T-helper 9 cell (primary cell): ENCODE data around the gene MAN2A2.
"Not testable (repeated sequence)": the region's sequence is repeated elsewhere in the genome, so short reads cannot be mapped to it uniquely, and the experiment has no call there.

Experiments
- DNase-seq: peaks from one replicate; pipeline ENCODE4 v3.0.0-alpha.2; 2020

Gene MAN2A2

GRCh38 chr15:90905306-90906180 is 2.4 kb downstream of the MAN2A2 start:
- DNase-seq = no peak

- no peak for DNase-seq
Observed at GRCh38 chr15:90906181-90906849, 3.2 kb downstream of the MAN2A2 start.

GRCh38 chr15:90907051-90907660 is 4.1 kb downstream of the MAN2A2 start:
- no peak for DNase-seq

- DNase-seq = no peak
Observed at GRCh38 chr15:90907838-90908507, 4.9 kb downstream of the MAN2A2 start.

GRCh38 chr15:90909449-90909848 is 6.3 kb downstream of the MAN2A2 start:
- DNase-seq = not testable (repeated sequence)

GRCh38 chr15:90909976-90910375 is 6.9 kb downstream of the MAN2A2 start:
- DNase-seq = no peak

- DNase-seq = no peak
Observed at GRCh38 chr15:90910441-90911301, 7.6 kb downstream of the MAN2A2 start.

- DNase-seq = no peak
Observed at GRCh38 chr15:90911302-90911623, 8.2 kb downstream of the MAN2A2 start.

- no peak for DNase-seq
Observed at GRCh38 chr15:90911906-90912769, 9.0 kb downstream of the MAN2A2 start.

GRCh38 chr15:90912770-90913075 is 9.6 kb downstream of the MAN2A2 start:
- DNase-seq = no peak

- no peak for DNase-seq
Observed at GRCh38 chr15:90913398-90913944, 10.4 kb downstream of the MAN2A2 start.

- no peak for DNase-seq
Observed at GRCh38 chr15:90914305-90915080, 11.4 kb downstream of the MAN2A2 start.

GRCh38 chr15:90915216-90915807 is 12.2 kb downstream of the MAN2A2 start:
- DNase-seq = no peak

GRCh38 chr15:90915808-90916440 is 12.8 kb downstream of the MAN2A2 start:
- no peak for DNase-seq

GRCh38 chr15:90916461-90916860 is 13.4 kb downstream of the MAN2A2 start:
- no peak for DNase-seq

- DNase-seq = no peak
Observed at GRCh38 chr15:90917569-90917968, 14.5 kb downstream of the MAN2A2 start.

GRCh38 chr15:90918034-90918788 is 15.1 kb downstream of the MAN2A2 start:
- no peak for DNase-seq

- DNase-seq = no peak
Observed at GRCh38 chr15:90918835-90919234, 15.7 kb downstream of the MAN2A2 start.

GRCh38 chr15:90921887-90922286 is 18.8 kb downstream of the MAN2A2 start:
- no peak for DNase-seq
